Adrenal gland (tissue), 5 donors: Measurements from ENCODE around the gene MGAT5.

Source experiments
- POLR2A ChIP-seq, 2 donors: fragments of 450-650 bp; IDR thresholded peaks; one replicate each; pipeline ENCODE4 v1.6.1; 2017; ENCODE audit warnings: antibody characterized with exemption in 2 of 2, mild to moderate bottlenecking in 2 of 2, moderate library complexity in 1 of 2
- TF ChIP-seq, protein P1 (sequence below), 6 experiments: fragments of 450-650 bp in 4 of 6; fragments of 200-600 bp in 2 of 6; sonication (generic) in 1 of 6; IDR thresholded peaks; 1 replicate in 5 of 6; 2 replicates in 1 of 6; pipeline versions ENCODE4 v1.5.1 to v1.8.0; 2016 to 2021; ENCODE audit warnings: antibody characterized with exemption in 6 of 6, mild to moderate bottlenecking in 2 of 6, moderate library complexity in 1 of 6
- donor health status: DM: no; HTN: no; CAD: no.

DNA sequence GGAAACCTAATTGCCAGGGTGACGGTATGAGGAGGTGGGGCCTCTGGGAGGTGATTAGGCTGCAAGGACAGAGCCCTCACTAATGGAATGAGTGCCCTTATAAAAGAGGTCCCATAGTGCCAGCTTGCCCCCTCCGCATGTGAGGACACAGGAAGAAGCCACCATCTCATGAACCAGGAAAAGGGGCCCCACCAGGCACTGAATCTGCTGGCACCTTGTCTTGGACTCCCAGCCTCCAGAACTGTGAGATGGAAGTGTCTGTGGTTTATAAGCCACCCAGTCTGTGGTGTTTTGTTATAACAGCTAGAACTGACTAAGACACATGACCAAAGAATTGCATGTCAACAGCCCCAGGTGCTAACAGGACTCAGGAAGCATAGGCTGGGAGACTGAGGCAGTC, 214.3 kb downstream of the MGAT5 start:
- TF ChIP-seq, protein P1, sequence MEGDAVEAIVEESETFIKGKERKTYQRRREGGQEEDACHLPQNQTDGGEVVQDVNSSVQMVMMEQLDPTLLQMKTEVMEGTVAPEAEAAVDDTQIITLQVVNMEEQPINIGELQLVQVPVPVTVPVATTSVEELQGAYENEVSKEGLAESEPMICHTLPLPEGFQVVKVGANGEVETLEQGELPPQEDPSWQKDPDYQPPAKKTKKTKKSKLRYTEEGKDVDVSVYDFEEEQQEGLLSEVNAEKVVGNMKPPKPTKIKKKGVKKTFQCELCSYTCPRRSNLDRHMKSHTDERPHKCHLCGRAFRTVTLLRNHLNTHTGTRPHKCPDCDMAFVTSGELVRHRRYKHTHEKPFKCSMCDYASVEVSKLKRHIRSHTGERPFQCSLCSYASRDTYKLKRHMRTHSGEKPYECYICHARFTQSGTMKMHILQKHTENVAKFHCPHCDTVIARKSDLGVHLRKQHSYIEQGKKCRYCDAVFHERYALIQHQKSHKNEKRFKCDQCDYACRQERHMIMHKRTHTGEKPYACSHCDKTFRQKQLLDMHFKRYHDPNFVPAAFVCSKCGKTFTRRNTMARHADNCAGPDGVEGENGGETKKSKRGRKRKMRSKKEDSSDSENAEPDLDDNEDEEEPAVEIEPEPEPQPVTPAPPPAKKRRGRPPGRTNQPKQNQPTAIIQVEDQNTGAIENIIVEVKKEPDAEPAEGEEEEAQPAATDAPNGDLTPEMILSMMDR (IDR thresholded peaks at IDR 0.05), result no peak
- no peak for TF ChIP-seq POLR2A (IDR thresholded peaks at IDR 0.05)
